ENCODE data around the gene OAS3. TPM values are rescaled to one million over a fixed set of nuclear protein-coding genes. Genes with fewer than 3 reads are reported as not detected.

The OAS3 gene
- total and polyA plus RNA-seq, 9 of the 15 experiments (the other 6 are each of a cell fraction or from before 2014, with no cell fraction given): 0.21 to 2.0 (median 0.83) TPM

DNA sequence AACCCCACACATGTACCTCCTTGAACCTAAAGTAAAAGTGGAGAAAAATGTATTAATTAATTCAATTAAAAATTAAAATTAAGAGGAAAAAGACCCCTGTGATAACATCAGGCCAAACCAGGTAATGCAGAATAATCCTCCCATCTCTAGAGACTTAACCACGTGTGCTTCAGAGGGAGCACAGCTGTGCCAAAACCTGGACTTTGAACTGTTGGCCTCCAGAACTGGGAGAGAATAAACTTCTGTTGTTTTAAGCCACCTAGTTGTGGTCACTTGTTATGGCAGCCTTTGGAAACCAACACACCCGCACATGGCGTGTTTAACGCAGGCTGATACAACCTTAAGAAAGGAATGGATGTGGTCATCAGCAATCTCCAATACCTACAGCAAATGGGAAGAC is 63.9 kb downstream of the OAS3 start:
- 0% methylated on average over 4 of the region's 4 CpGs for WGBS (ENCODE audit: insufficient coverage, low coverage, missing lambda C conversion rate)

More for the DNA sequence above, 63.9 kb downstream of the OAS3 start:
- Histone ChIP-seq H3K79me2 (ENCODE audit: control insufficient read depth, insufficient read depth, low read length) (no peaks in the 10 kb centered on the region), H3K9ac (ENCODE audit: insufficient read depth in 1 of 2, low read depth in 2 of 2, low read length in 2 of 2) (no peak overlapping the region), H3K27ac (ENCODE audit: extremely low read depth, low read depth, low read length) (no peak overlapping the region), H3K9me1 (ENCODE audit: control insufficient read depth, insufficient read depth, low read length) (no peaks in the 10 kb centered on the region), H3K4me1 (replicated peaks in 1 of 2; ENCODE audit: control insufficient read depth in 2 of 2, insufficient read depth in 2 of 2, low read length in 2 of 2) (no peaks in the 10 kb centered on the region), H3K36me3 (ENCODE audit: control insufficient read depth, insufficient read depth, low read length) (no peaks in the 10 kb centered on the region), H3K4me3 (no peak overlapping the region), H3K9me3 (replicated peaks; ENCODE audit: control insufficient read depth, insufficient read depth, low read depth, low read length) (no peaks in the 10 kb centered on the region), H2AFZ (ENCODE audit: low read depth, low read length) (no peak overlapping the region), H3K27me3 (ENCODE audit: control insufficient read depth in 2 of 2, insufficient read depth in 2 of 2, low read length in 2 of 2) (peaks cover 2 to 27% of the 10 kb centered on the region in 2 experiments; a peak in 3 of 5 replicates), H3K4me2 (ENCODE audit: insufficient read depth, low read length) (no peak overlapping the region), H4K20me1 (replicated peaks; ENCODE audit: control insufficient read depth, insufficient read depth, low read length) (peaks cover 3% of the 10 kb centered on the region; the same call in 1 of the 2 replicates)
- ATAC-seq (peak; percentile 55; the same call in 1 of the 3 replicates), DNase-seq (ENCODE audit: extremely low read depth in 1 of 4, low spot score in 3 of 4) (peak in 1 of 4 experiments; percentile 11), FAIRE-seq (no peak)
- TF ChIP-seq, protein P1, sequence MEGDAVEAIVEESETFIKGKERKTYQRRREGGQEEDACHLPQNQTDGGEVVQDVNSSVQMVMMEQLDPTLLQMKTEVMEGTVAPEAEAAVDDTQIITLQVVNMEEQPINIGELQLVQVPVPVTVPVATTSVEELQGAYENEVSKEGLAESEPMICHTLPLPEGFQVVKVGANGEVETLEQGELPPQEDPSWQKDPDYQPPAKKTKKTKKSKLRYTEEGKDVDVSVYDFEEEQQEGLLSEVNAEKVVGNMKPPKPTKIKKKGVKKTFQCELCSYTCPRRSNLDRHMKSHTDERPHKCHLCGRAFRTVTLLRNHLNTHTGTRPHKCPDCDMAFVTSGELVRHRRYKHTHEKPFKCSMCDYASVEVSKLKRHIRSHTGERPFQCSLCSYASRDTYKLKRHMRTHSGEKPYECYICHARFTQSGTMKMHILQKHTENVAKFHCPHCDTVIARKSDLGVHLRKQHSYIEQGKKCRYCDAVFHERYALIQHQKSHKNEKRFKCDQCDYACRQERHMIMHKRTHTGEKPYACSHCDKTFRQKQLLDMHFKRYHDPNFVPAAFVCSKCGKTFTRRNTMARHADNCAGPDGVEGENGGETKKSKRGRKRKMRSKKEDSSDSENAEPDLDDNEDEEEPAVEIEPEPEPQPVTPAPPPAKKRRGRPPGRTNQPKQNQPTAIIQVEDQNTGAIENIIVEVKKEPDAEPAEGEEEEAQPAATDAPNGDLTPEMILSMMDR (IDR thresholded peaks at IDR 0.05 in 2 of 3, conservative IDR thresholded peaks at IDR 0.05 in 1 of 3; ENCODE audit: insufficient read depth in 2 of 3, low read depth in 1 of 3, low read length in 3 of 3): 0 out of 6 replicates have a peak, but pooled peaks of 1 of the 3 experiments have one; percentile 3
- TF ChIP-seq ZNF174 (CRISPR knock-in tag; IDR thresholded peaks at IDR 0.05): no peak
- in situ Hi-C loops (cut with MboI): no loop called here
- ChIA-PET POLR2A (no interaction called here), CTCF (ENCODE audit: low intra/inter-chr PET ratio) (interaction anchor here (0.6 kb wide), 1 partner anchor 1608 kb away, joined by 3 read pairs; no protein-coding TSS in a partner anchor)
- intact Hi-C loops (cut with micrococcal nuclease): no loop called here
- no TSS peak for BruUV-seq (replicated peaks)
